Pancreas (tissue), 10 donors: ENCODE results near the gene ABCA3. TPM values are rescaled to one million over a fixed set of nuclear protein-coding genes. Genes with fewer than 3 reads are reported as not detected.

Experiments used
- ATAC-seq, 4 donors: fragments of 200-7000 bp; cut with Tn5 transposase; one replicate each; pipeline versions ENCODE4 v1.8.0 to v1.9.1; 2020; ENCODE audit warnings: mild to moderate bottlenecking in 4 of 4, moderate library complexity in 4 of 4
- DNase-seq, 6 donors: peaks; one replicate each; pipeline ENCODE4 v3.0.0-alpha.2; 2020
- FAIRE-seq: peaks from 2 replicates; lab custom pipeline; 2012; peaks lifted over from hg19 to GRCh38; lab: Jason Lieb, UNC
- H3K27ac ChIP-seq, 4 donors: fragments of 200-600 bp; sonication (generic); 1 replicate in 3 of 4; 2 replicates in 1 of 4; pipeline versions ENCODE4 v1.5.0 to v1.8.0; 2020
- H3K27me3 ChIP-seq, 4 donors: fragments of 200-600 bp; one replicate each; pipeline ENCODE4 v1.8.0; 2021
- H3K36me3 ChIP-seq, 3 donors: fragments of 200-600 bp; sonication (generic) in 1 of 3; one replicate each; pipeline versions ENCODE4 v1.5.0 to v1.8.0; 2020 to 2021
- H3K4me1 ChIP-seq, 3 donors: fragments of 200-600 bp; one replicate each; pipeline ENCODE4 v1.8.0; 2021
- H3K4me3 ChIP-seq, 4 donors: fragments of 200-600 bp; sonication (generic) in 2 of 4; one replicate each; pipeline versions ENCODE4 v1.5.0 to v1.8.0; 2020 to 2021
- H3K9me3 ChIP-seq, 4 donors: fragments of 200-600 bp; one replicate each; pipeline ENCODE4 v1.8.0; 2021
- CTCF ChIP-seq, 4 donors: fragments of 200-600 bp; sonication (generic) in 3 of 4; IDR thresholded peaks; one replicate each; pipeline versions ENCODE4 v1.5.0 to v1.8.0; 2021; ENCODE audit warnings: antibody characterized with exemption in 4 of 4
- WGBS, 2 donors: extraction: QIAGEN DNeasy Blood & Tissue Kit; methylation state at CpG; one replicate each; pipeline ENCODE4 v1.1.7; 2013; 5-methylcytosine and 5-hydroxymethylcytosine counted together
- intact Hi-C, 3 donors: fragments of 100-400 bp; cut with DNase I; formaldehyde crosslinking; loops; one replicate each; pipeline versions ENCODE4 v1.11.1 to v1.14.2; 2022
- polyA plus RNA-seq, 2 donors: library from polyadenylated mRNA; stranded (reverse); fragments of 200-250 nt; gene quantifications; one replicate each; pipeline ENCODE4 v1.2.3, GENCODE V29; 2013
- total RNA-seq, 6 donors: library from RNA; stranded (reverse); fragmentation: NEBNext Ultra II Directional in 4 of 6; extraction: Animal tissue kit (Norgen Biotek cat#: 25700) in 4 of 6; gene quantifications; one replicate each; pipeline versions ENCODE4 v1.2.1 to v1.2.4, GENCODE V29; 2021 to 2023
- donor health status: healthy with polysubstance abuse.
- donor health status: DM: no; HTN: no; CAD: no; lungs with moderate emphysema.
- donor health status: DM: no; HTN: no; CAD: no.
- donor health status: control.
- donor health status: control.
- donor health status: Bipolar disorder and iron deficiency.
- donor health status: DM: yes; HTN: yes; CAD: no.
- donor health status: DM: no; HTN: no; CAD: no.
- donor health status: DM: no; HTN: no; CAD: no.
- donor health status: DM: yes; HTN: yes; CAD: no.

The ABCA3 gene
- total and polyA plus RNA-seq, 8 donors: 12.7 to 26.5 (median 18.0) TPM

- Histone ChIP-seq H3K9me3 (no peaks in the 10 kb centered on the region), H3K36me3 (peaks cover 0 to 10% (median 0%) of the 10 kb centered on the region in 3 donors), H3K27ac (no peak overlapping the region), H3K4me3 (no peak overlapping the region), H3K4me1 (no peaks in the 10 kb centered on the region), H3K27me3 (no peaks in the 10 kb centered on the region)
- FAIRE-seq (no peak), ATAC-seq (no peak), DNase-seq (no peak)
- no peak for TF ChIP-seq CTCF (IDR thresholded peaks at IDR 0.05)
- WGBS, 2 donors: 95 to 96% methylated on average over 23 of the region's 23 CpGs
- intact Hi-C loops: loop anchor here in 1 of 3 donors (10.0 kb wide), 1 partner anchor 146 kb away; no protein-coding TSS in a partner anchor
Measured at GRCh38 chr16:2289282-2289681, 51.2 kb downstream of the ABCA3 start.

- intact Hi-C loops: loop anchor here in 1 of 3 donors (10.0 kb wide), 1 partner anchor 146 kb away; no protein-coding TSS in a partner anchor
- peaks cover 0 to 10% (median 0%) of the 10 kb centered on the region in 3 donors for H3K36me3 ChIP-seq
Measured at GRCh38 chr16:2288726-2289125, 51.8 kb downstream of the ABCA3 start.

GRCh38 chr16:2287916-2288547 is 52.5 kb downstream of the ABCA3 start:
- FAIRE-seq (no peak), DNase-seq (no peak), ATAC-seq (no peak)
- Histone ChIP-seq H3K36me3 (peaks cover 0 to 10% (median 0%) of the 10 kb centered on the region in 3 donors), H3K4me1 (no peaks in the 10 kb centered on the region), H3K27me3 (no peaks in the 10 kb centered on the region), H3K4me3 (no peak overlapping the region), H3K27ac (no peak overlapping the region), H3K9me3 (no peaks in the 10 kb centered on the region)
- intact Hi-C loops: loop anchor here in 1 of 3 donors (10.0 kb wide), 1 partner anchor 147 kb away; no protein-coding TSS in a partner anchor
- TF ChIP-seq CTCF (IDR thresholded peaks at IDR 0.05): no peak
- WGBS, 2 donors: 83 to 88% methylated on average over 35 of the region's 35 CpGs

More at GRCh38 chr16:2288726-2289125, 51.8 kb downstream of the ABCA3 start:
- FAIRE-seq (no peak), DNase-seq (no peak), ATAC-seq (no peak)
- Histone ChIP-seq H3K27me3 (no peaks in the 10 kb centered on the region), H3K9me3 (no peaks in the 10 kb centered on the region), H3K27ac (no peak overlapping the region), H3K4me1 (no peaks in the 10 kb centered on the region), H3K4me3 (no peak overlapping the region)
- TF ChIP-seq CTCF (IDR thresholded peaks at IDR 0.05): no peak
- 88% methylated on average over 8 of the region's 8 CpGs for WGBS, 2 donors

- H3K9me3 ChIP-seq: no peaks in the 10 kb centered on the region
- intact Hi-C loops: loop anchor here in 1 of 3 donors (10.0 kb wide), 1 partner anchor 148 kb away; no protein-coding TSS in a partner anchor
- peaks cover 0 to 9% (median 0%) of the 10 kb centered on the region in 3 donors for H3K36me3 ChIP-seq
- H3K27ac ChIP-seq: no peak overlapping the region
- FAIRE-seq: no peak
- no peaks in the 10 kb centered on the region for H3K4me1 ChIP-seq
- DNase-seq: no peak
- no peak for ATAC-seq
- no peak for TF ChIP-seq CTCF (IDR thresholded peaks at IDR 0.05)
- H3K4me3 ChIP-seq: no peak overlapping the region
- H3K27me3 ChIP-seq: no peaks in the 10 kb centered on the region
- WGBS, 2 donors: 87 to 89% methylated on average over 16 to 17 of the region's 17 CpGs
Measured at GRCh38 chr16:2286550-2286949, 54.0 kb downstream of the ABCA3 start.

- intact Hi-C loops: loop anchor here in 1 of 3 donors (10.0 kb wide), 1 partner anchor 149 kb away; no protein-coding TSS in a partner anchor
- no peak overlapping the region for H3K4me3 ChIP-seq
- H3K27me3 ChIP-seq: no peaks in the 10 kb centered on the region
- H3K4me1 ChIP-seq: no peaks in the 10 kb centered on the region
- no peak for TF ChIP-seq CTCF (IDR thresholded peaks at IDR 0.05)
- FAIRE-seq (no peak), DNase-seq (no peak), ATAC-seq (no peak)
- no peaks in the 10 kb centered on the region for H3K9me3 ChIP-seq
- 82 to 83% methylated on average over 13 of the region's 13 CpGs for WGBS, 2 donors
- no peak overlapping the region for H3K27ac ChIP-seq
- peaks cover 0 to 1% (median 0%) of the 10 kb centered on the region in 3 donors for H3K36me3 ChIP-seq
Measured at GRCh38 chr16:2285731-2286191, 54.8 kb downstream of the ABCA3 start.
